Fibroblast of pulmonary artery (primary cell): ENCODE measurements around the gene DIABLO.
"Not testable (repeated sequence)": the region's sequence is repeated elsewhere in the genome, so short reads cannot be mapped to it uniquely, and the experiment has no call there.

Experiments
- DNase-seq: peaks from one replicate; pipeline ENCODE4 v3.0.0-alpha.2; 2010; ENCODE audit warnings: low read depth
- H3K4me3 ChIP-seq: replicated peaks from 2 replicates; pipeline ENCODE4 v1.5.1; 2011; ENCODE audit warnings: low read depth, mild to moderate bottlenecking, control low read depth, low read length, moderate library complexity
- TF ChIP-seq, protein P1 (sequence below): IDR thresholded peaks from 2 replicates; pipeline ENCODE4 v1.5.1; 2011; ENCODE audit warnings: mild to moderate bottlenecking, control low read depth, low read length, inconsistent platforms; ENCODE audit errors: missing control alignments

Gene DIABLO

DNA sequence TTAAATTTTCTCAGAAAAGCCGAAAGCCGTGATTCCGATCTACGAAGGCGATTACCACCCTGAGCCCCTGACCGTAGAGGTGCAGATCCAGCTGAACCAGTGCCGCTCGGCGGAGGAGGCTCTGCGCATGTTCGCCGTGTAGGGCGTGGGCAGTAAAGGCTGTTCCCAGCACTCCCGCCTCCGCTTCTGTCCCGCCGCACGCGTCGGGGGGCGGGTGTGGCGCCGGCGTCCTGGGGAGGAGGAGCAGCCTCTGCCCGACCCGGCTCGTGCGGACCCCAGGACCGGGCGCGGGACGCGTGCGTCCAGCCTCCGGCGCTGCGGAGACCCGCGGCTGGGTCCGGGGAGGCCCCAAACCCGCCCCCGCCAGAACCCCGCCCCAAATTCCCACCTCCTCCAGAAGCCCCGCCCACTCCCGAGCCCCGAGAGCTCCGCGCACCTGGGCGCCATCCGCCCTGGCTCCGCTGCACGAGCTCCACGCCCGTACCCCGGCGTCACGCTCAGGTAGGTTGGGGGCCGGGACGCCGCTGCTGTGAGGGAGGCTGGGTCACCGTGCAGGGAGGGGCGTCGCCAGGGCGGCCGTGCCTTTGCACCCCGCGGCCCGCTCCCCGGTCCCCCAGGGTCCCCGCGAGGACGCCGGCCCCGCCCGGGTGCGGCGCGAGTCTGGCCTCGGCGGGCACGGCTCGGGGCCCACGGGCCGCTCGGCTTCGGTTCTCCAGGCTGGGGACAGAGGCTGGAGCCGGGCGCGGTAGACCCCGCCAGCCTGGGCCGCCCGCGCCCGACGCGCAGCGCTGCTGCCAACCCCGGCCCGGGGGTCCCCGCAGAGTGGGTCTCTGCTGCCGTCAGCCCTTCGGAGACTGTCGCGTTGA lies 22.3 kb downstream of the DIABLO start, which contains the start of gene B3GNT4:
Gene B3GNT4 (plus strand): TSS at position 409 of the 866 bp plus-strand sequence. CDS start 910 bp downstream, outside the sequence.
- TF ChIP-seq, protein P1, sequence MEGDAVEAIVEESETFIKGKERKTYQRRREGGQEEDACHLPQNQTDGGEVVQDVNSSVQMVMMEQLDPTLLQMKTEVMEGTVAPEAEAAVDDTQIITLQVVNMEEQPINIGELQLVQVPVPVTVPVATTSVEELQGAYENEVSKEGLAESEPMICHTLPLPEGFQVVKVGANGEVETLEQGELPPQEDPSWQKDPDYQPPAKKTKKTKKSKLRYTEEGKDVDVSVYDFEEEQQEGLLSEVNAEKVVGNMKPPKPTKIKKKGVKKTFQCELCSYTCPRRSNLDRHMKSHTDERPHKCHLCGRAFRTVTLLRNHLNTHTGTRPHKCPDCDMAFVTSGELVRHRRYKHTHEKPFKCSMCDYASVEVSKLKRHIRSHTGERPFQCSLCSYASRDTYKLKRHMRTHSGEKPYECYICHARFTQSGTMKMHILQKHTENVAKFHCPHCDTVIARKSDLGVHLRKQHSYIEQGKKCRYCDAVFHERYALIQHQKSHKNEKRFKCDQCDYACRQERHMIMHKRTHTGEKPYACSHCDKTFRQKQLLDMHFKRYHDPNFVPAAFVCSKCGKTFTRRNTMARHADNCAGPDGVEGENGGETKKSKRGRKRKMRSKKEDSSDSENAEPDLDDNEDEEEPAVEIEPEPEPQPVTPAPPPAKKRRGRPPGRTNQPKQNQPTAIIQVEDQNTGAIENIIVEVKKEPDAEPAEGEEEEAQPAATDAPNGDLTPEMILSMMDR, result no peak
- peak; percentile 49 for DNase-seq

DNA sequence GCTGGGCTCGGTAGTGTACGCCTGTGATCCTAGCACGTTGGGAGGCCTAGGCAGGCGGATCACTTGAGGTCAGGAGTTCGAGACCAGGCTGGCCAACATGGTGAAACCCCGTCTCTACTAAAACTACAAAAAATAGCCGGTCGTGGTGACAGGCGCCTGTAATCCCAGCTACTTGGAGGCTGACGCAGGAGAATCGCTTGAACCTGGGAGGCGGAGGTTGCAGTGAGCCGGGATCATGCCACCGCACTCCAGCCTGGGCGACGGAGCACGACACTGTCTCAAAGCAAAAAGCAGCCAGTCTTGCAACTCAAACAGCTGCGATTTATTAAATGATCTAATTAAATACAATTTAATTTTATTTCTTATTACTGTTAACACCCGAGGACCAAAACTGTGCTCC lies 23.0 kb downstream of the DIABLO start:
- DNase-seq, result not testable (repeated sequence)
- peak overlapping the region; percentile 56 for H3K4me3 ChIP-seq

More for the DNA sequence above, 22.3 kb downstream of the DIABLO start, which contains the start of gene B3GNT4:
- peak within 1 kb of the TSS; percentile 56 for H3K4me3 ChIP-seq

DNA sequence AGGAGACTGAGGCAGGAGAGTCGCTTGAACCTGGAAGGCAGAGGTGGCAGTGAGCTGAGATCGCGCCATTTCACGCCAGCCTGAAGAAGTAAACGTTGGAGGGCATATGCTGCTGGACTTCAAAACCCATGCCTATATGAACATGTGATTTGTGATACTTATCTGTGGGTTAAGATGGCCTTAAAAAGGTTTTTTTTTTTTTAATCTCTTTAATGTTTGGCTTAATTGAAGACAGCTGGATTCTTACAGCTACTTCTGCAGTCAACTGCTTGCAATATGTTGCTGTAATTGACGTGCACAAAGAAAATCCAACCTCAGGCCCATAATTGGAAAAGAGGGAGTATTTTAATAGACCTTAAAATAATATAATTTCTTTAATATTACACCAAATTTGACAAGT lies 23.8 kb downstream of the DIABLO start:
- no peak overlapping the region for H3K4me3 ChIP-seq
- TF ChIP-seq, protein P1, result no peak
- no peak for DNase-seq

DNA sequence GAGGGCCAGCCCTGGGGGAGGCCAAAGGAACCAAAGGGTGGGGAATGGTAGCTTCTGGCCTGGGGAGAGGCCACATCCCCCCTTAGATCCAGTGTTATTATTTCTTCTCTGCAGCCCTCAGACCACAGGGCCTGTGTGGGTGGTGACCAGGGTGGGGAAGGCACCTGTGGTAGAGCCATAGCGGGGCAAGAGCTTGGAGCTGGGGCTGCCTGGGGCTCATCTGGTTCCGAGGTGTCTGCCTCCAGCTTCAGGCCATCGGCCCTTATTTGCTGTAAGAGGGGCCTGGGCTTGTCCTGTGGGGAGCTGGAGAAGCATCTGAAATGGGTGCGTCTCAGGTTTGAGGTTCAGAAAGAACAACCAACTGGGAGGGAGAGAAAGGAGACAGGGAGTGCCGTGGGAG lies 24.5 kb downstream of the DIABLO start:
- no peak overlapping the region for H3K4me3 ChIP-seq
- no peak for DNase-seq
- TF ChIP-seq, protein P1, result no peak

DNA sequence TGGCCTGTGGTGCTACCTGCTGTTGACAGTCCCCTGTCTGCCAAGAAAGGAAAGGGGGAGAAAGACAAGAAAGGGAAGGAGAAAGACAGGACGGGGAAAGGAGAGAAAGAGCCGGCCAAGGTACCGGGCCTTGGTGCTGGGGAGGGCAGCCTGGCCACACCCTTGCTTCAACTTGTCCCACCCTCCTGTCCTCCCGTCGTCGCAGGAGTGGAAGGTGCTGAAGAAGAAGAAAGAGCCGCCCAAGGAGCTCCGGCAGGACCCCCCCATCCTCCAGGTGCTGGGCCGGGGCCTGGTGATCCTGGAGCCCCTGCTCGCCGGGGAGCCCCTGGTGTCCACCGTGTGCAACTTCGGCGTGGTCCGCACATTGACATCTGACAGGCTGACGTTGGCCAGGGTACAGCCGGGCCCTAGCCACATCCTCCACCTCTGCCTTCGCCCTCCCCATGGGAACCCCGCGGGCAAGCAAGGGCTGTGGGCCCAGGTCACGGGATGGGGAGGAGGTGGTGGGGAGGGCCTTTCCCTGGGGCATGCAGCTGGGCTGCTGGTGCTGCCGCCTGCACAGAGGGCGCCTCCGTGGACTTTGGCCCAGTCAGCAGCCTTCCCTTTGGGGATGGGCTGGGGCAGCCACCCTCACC lies 25.2 kb downstream of the DIABLO start:
- TF ChIP-seq, protein P1, result no peak
- DNase-seq, result no peak
- no peak overlapping the region for H3K4me3 ChIP-seq

DNA sequence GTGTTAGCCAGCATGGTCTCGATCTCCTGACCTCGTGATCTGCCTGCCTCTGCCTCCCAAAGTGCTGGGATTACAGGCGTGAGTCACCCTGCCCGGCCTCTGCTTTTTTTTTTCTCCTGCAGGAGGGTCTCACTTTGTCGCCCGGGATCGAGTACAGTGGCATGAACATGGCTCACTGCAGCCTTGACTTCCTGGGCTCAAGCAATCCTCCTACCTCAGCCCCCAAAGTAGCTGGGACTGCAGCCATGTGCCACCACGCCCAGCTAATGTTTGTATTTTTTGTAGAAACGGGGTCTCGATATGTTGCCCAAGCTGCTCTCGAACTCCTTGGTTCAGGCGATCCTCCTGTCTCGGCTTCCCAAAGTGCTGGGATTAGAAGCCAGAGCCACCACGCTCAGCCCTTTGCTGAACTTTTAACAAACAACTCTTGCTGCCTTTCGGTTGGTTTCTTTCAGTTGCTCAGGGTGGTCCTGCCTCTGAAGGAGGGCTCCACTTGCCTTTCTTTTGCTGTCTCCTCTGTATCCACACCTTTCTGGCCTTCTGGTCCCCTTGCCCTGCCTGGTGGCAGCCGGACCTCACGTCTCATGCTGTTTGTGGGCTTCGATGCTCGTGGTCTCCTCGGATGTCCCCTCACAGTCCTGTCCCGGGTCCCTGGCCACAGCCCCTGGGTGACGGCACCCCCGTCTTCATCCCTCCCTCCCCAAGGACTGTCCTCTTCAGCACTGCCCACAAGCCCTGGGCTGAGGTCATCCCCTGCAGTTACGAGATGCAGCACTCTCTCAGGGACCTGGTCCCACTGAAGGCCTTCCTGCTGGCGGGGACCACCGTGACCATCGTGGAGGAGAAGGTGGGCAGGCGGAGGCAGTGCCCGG lies 26.1 kb downstream of the DIABLO start:
- TF ChIP-seq, protein P1, result no peak
- DNase-seq, result no peak

DNA sequence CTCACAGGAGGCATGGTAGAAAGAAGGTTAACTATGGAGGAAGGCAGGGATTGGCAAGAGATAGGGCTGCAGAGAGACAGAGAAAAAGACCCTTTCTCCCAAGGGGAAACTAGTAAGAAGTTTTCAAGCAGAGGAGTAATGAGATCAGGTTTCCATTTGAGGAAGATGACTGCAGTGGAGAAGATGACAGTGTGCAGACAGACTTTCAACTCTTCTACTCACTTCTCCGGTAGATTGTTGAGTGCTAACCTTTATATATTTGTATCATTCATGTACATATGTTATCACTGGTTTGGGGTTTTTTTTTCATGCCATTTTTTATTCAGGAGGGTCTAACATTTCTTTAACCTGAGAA lies 28.3 kb downstream of the DIABLO start:
- DNase-seq, result no peak
- TF ChIP-seq, protein P1, result no peak
- H3K4me3 ChIP-seq, result no peak overlapping the region

More for the DNA sequence above, 26.1 kb downstream of the DIABLO start:
- H3K4me3 ChIP-seq, result no peak overlapping the region
